H1 (cell line): ENCODE results near the gene DPH1. TPM values are rescaled to one million over a fixed set of nuclear protein-coding genes. Genes with fewer than 3 reads are reported as not detected.

ENCODE experiments used
- ATF2 ChIP-seq: IDR thresholded peaks from 2 replicates; pipeline ENCODE4 v1.6.1; 2012; ENCODE audit warnings: low read length, inconsistent platforms
- JUN ChIP-seq: IDR thresholded peaks from 2 replicates; pipeline ENCODE4 v1.6.1; 2011; ENCODE audit warnings: low read depth, mild to moderate bottlenecking, improper control_type of control experiment, low read length
- JUND ChIP-seq: IDR thresholded peaks from 2 replicates; pipeline ENCODE4 v1.6.1; 2011; ENCODE audit warnings: mild to moderate bottlenecking, improper control_type of control experiment, low read length
- SRF ChIP-seq: IDR thresholded peaks from 2 replicates; pipeline ENCODE4 v1.6.1; 2011; ENCODE audit warnings: mild to moderate bottlenecking, low read depth, low read length, moderate library complexity
- polyA plus RNA-seq, 7 experiments: library from polyadenylated mRNA; depleted of rRNA in 3 of 7; stranded (reverse) in 5 of 7; unstranded in 2 of 7; fragments of >200 nt in 5 of 7; fragments of 200-250 nt in 2 of 7; gene quantifications; 1 replicate in 5 of 7; 2 replicates in 1 of 7; 4 replicates in 1 of 7; pipeline versions ENCODE4 v1.2.1 to v1.2.3, GENCODE V29; 2011 to 2013; ENCODE audit warnings: missing spikeins in 2 of 7, mixed read lengths in 2 of 7
- total RNA-seq: library from RNA; stranded (reverse); fragmentation: NEBNext Ultra II Directional; extraction: Animal tissue kit (Norgen Biotek cat#: 25700); gene quantifications from 2 replicates; pipeline ENCODE4 v1.2.1, GENCODE V29; 2021

DPH1 gene
- total and polyA plus RNA-seq, 2 of the 8 experiments (the other 6 are each of a cell fraction or from before 2014, with no cell fraction given), result 24.9 to 30.0 TPM

- peak; percentile 65; the same call in 1 of the 2 replicates for TF ChIP-seq JUN
- TF ChIP-seq SRF, result no peak
- peak; percentile 87 for TF ChIP-seq ATF2
- peak; percentile 89 for TF ChIP-seq JUND
Observed at GRCh38 chr17:2064980-2065785, 35.2 kb downstream of the DPH1 start (continued).
